CD4-positive, alpha-beta T cell (primary cell): ENCODE results near the gene CHKA. TPM values are rescaled to one million over a fixed set of nuclear protein-coding genes. Genes with fewer than 3 reads are reported as not detected.

Source experiments
- ATAC-seq: fragments of 200-7000 bp; cut with Tn5 transposase; one replicate; pipeline ENCODE4 v1.10.0; 2022; ENCODE audit warnings: mild to moderate bottlenecking; ENCODE audit not compliant: poor library complexity
- CTCF ChIA-PET: fragments of 350-600 bp; sonication (Branson Sonifier 250); formaldehyde crosslinking; loops from one replicate; lab custom pipeline; 2021; ENCODE audit warnings: antibody characterized with exemption, inconsistent platforms; lab: Charles Lee
- POLR2A ChIA-PET: fragments of 350-600 bp; sonication (Branson Sonifier 250); formaldehyde crosslinking; loops from one replicate; lab custom pipeline; 2021; ENCODE audit warnings: antibody characterized with exemption, inconsistent platforms; lab: Charles Lee
- DNase-seq, 14 experiments: peaks; one replicate each; pipeline ENCODE4 v3.0.0-alpha.2; 2013 to 2020; ENCODE audit warnings: mixed read lengths in 2 of 14
- H3K27ac ChIP-seq, 2 donors: one replicate each; pipeline versions ENCODE4 v1.5.1 to v1.7.0; 2013; ENCODE audit warnings: low read length in 2 of 2, low read depth in 1 of 2, mild to moderate bottlenecking in 1 of 2
- H3K27me3 ChIP-seq, 2 experiments: 1 replicate in 1 of 2; 2 replicates in 1 of 2; pipeline versions ENCODE4 v1.6.1 to v1.7.0; 2013; ENCODE audit warnings: low read length in 2 of 2, control low read depth in 1 of 2, mild to moderate bottlenecking in 1 of 2, moderate library complexity in 1 of 2; ENCODE audit not compliant: insufficient read depth in 2 of 2, control insufficient read depth in 1 of 2
- H3K36me3 ChIP-seq: one replicate; pipeline ENCODE4 v1.6.1; 2013; ENCODE audit warnings: low read length, control low read depth; ENCODE audit not compliant: insufficient read depth
- H3K4me1 ChIP-seq: one replicate; pipeline ENCODE4 v1.6.1; 2013; ENCODE audit warnings: low read length, control low read depth; ENCODE audit not compliant: insufficient read depth
- H3K4me3 ChIP-seq: one replicate; pipeline ENCODE4 v1.5.1; 2013; ENCODE audit warnings: mild to moderate bottlenecking, low read length, moderate library complexity
- H3K9me3 ChIP-seq, 2 experiments: 1 replicate in 1 of 2; 2 replicates in 1 of 2; pipeline versions ENCODE4 v1.6.1 to v1.7.0; 2013; ENCODE audit warnings: low read length in 2 of 2, mild to moderate bottlenecking in 2 of 2, control low read depth in 1 of 2, moderate library complexity in 1 of 2; ENCODE audit not compliant: control insufficient read depth in 1 of 2, insufficient read depth in 1 of 2
- H3K27ac Mint-ChIP-seq: one replicate; pipeline ENCODE4 v1.8.0; 2020; ENCODE audit warnings: mixed read lengths
- H3K27me3 Mint-ChIP-seq: one replicate; pipeline ENCODE4 v1.8.0; 2021; ENCODE audit warnings: mixed read lengths
- H3K36me3 Mint-ChIP-seq: one replicate; pipeline ENCODE4 v1.8.0; 2021; ENCODE audit warnings: low read depth, mixed read lengths
- H3K4me1 Mint-ChIP-seq: one replicate; pipeline ENCODE4 v1.8.0; 2021; ENCODE audit warnings: low read depth, mixed read lengths
- H3K4me3 Mint-ChIP-seq: one replicate; pipeline ENCODE4 v1.8.0; 2020; ENCODE audit warnings: mild to moderate bottlenecking, mixed read lengths
- H3K9me3 Mint-ChIP-seq: one replicate; pipeline ENCODE4 v1.8.0; 2020; ENCODE audit warnings: mixed read lengths
- intact Hi-C, 2 experiments: fragments of 100-400 bp; cut with DNase I in 1 of 2; cut with micrococcal nuclease in 1 of 2; formaldehyde crosslinking; loops; one replicate each; pipeline versions ENCODE4 v1.15.1 to v1.9.0; 2023 to 2025; cut with DNase I, micrococcal nuclease
- polyA plus RNA-seq, 2 donors: library from polyadenylated mRNA; unstranded; fragments of 120-200 nt; gene quantifications; one replicate each; pipeline ENCODE4 v1.2.1, GENCODE V29; 2013
- total RNA-seq, 174 experiments: library from RNA in 2 of 174; stranded (reverse) in 2 of 174; gene quantifications; one replicate each; pipeline ENCODE4 v1.2.3 and lab custom pipeline; 2021 to 2026
- TF ChIP-seq, protein P1 (sequence below): fragments of 200-600 bp; IDR thresholded peaks from one replicate; pipeline ENCODE4 v1.8.0; 2022; ENCODE audit warnings: antibody characterized with exemption, mild to moderate bottlenecking

Gene CHKA
- total RNA-seq = 10 to 100 TPM; 30.1 to 31.4 TPM
- 4.8 TPM for polyA plus RNA-seq (2013, experiment 1 of 2)
- 4.4 TPM for polyA plus RNA-seq (2013, experiment 2 of 2)
- total RNA-seq (lab: John Stamatoyannopoulos, UW) = 3.1 to 69.2 (median 11.0) reads per million in 172 experiments

DNA sequence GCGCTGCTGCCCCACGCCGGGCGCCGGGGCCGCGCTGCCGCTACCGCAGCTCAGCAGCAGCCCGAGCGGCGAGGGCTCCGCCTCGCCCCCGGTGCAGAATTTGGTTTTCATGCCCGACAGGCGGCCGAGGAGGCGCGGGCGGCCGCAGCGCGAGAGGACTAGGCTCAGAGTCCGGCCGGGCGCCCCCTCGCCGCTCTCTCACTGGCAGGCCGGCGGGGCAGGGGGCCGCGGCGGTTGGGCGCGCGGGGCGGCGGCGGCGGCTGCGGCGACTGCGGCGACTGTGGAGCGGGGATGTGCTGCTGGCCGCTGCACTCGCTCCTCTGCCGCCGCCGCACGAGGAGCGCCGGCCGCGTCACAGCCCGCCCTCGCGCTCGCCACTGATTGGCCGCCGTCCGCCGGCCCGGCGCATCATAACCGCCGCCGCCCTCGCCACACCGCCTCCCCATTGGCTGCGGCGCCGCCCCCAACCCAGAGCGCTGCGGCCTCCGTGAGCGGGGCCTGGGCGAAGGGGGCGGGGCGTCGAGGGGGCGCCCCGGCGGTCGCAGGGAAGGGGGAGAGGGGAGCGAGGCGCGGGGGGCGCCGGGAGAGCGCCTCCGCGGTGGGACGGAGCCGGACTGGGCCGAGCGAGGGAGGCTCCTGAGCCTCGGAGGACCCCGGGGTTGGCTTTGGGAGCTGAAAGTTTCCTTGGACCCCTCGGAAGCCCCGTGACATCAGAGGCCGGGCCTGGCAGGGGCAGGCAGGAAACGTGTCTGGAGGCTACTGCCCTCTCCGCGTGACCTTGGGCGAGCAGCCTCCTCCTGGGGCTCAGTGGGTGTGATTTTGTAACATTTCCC lies at the start of gene CHKA:
Gene CHKA (minus strand): TSS at position 322 of the 833 bp plus-strand sequence. CDS start 211 bp downstream, at position 111.
- peaks cover 15% of the 10 kb centered on the region for H3K4me1 ChIP-seq
- ATAC-seq (peak; percentile 71), DNase-seq (peak; percentile 61 to 93 (median 80))
- peak within 1 kb of the TSS; percentile 66 for H3K4me3 ChIP-seq
- ChIA-PET CTCF (interaction anchor here (1.2 kb wide), 1 partner anchor 88 kb away, joined by 4 read pairs; no protein-coding TSS in a partner anchor), POLR2A (no interaction called here)
- H3K27ac ChIP-seq = peak within 1 kb of the TSS in 1 of 2 donors; percentile 23
- H3K9me3 ChIP-seq = no peaks in the 10 kb centered on the region
- H3K4me3 Mint-ChIP-seq = peak within 1 kb of the TSS; percentile 88
- peaks cover 5% of the 10 kb centered on the region for H3K36me3 Mint-ChIP-seq
- peaks cover 9% of the 10 kb centered on the region for H3K4me1 Mint-ChIP-seq
- H3K36me3 ChIP-seq = no peaks in the 10 kb centered on the region
- no peaks in the 10 kb centered on the region for H3K27me3 ChIP-seq
- TF ChIP-seq, protein P1, sequence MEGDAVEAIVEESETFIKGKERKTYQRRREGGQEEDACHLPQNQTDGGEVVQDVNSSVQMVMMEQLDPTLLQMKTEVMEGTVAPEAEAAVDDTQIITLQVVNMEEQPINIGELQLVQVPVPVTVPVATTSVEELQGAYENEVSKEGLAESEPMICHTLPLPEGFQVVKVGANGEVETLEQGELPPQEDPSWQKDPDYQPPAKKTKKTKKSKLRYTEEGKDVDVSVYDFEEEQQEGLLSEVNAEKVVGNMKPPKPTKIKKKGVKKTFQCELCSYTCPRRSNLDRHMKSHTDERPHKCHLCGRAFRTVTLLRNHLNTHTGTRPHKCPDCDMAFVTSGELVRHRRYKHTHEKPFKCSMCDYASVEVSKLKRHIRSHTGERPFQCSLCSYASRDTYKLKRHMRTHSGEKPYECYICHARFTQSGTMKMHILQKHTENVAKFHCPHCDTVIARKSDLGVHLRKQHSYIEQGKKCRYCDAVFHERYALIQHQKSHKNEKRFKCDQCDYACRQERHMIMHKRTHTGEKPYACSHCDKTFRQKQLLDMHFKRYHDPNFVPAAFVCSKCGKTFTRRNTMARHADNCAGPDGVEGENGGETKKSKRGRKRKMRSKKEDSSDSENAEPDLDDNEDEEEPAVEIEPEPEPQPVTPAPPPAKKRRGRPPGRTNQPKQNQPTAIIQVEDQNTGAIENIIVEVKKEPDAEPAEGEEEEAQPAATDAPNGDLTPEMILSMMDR = no peak
- peak within 1 kb of the TSS; percentile 85 for H3K27ac Mint-ChIP-seq
- H3K27me3 Mint-ChIP-seq = peaks cover under 1% of the 10 kb centered on the region
- no peaks in the 10 kb centered on the region for H3K9me3 Mint-ChIP-seq
- intact Hi-C loops = loop anchor here (2.0 to 10.0 kb wide), 5 partner anchors 84 to 631 kb away; partner anchors contain the start of genes C11orf24 (in 1 of the 2), KMT5B (in 1 of the 2), NDUFS8 (in 1 of the 2) and TESMIN (in 1 of the 2)

DNA sequence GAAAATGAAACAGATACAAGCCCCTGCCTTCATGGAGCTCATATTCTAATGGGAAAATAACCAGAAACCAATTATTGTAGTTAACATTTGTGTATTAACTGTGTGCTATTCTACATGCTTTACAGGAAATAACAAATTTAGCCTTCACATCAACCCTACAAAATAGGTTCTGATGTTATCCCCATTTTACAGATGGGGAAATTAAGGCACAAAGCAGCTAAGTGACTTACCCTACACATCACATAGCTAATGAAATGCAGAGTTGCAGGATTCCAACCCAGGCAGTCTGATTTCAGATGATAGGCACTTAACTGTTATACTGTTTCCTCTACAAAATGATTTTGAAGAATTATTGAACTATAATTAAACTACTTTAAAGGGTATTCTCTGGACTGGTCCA lies 48.3 kb upstream of the CHKA start:
- Histone ChIP-seq H3K9me3 (no peaks in the 10 kb centered on the region), H3K36me3 (peaks cover 77% of the 10 kb centered on the region), H3K4me1 (no peaks in the 10 kb centered on the region), H3K27me3 (no peaks in the 10 kb centered on the region), H3K27ac (no peak overlapping the region), H3K4me3 (no peak overlapping the region)
- no peak overlapping the region for H3K4me3 Mint-ChIP-seq
- ATAC-seq = no peak
- no peak overlapping the region for H3K27ac Mint-ChIP-seq
- TF ChIP-seq, protein P1 = no peak
- intact Hi-C loops = no loop called here
- no peaks in the 10 kb centered on the region for H3K27me3 Mint-ChIP-seq
- H3K36me3 Mint-ChIP-seq = peaks cover 90% of the 10 kb centered on the region
- H3K9me3 Mint-ChIP-seq = no peaks in the 10 kb centered on the region
- CTCF ChIA-PET = no interaction called here
- H3K4me1 Mint-ChIP-seq = no peaks in the 10 kb centered on the region
- POLR2A ChIA-PET = no interaction called here
- no peak for DNase-seq

DNA sequence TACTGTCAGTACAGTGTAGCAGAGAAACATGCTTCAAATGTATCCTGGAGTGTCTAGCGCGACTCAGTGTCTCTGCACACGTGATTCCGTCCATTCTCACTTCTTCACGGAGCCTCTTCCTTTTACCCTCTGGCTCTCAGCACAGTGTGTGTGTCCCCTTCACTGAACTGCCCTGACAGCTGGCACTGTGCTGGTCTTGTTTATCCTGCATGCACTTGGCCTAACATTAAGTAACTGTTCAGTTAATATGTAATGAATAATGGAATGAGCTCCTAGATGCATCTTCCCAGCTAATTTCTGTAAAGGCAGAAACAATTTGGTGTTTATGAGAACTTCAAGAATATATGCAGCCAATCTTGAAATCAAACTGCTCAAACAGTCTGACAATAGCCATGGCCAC lies 47.5 kb upstream of the CHKA start:
- POLR2A ChIA-PET = no interaction called here
- intact Hi-C loops = no loop called here

More for the DNA sequence above, 47.5 kb upstream of the CHKA start:
- Histone ChIP-seq H3K4me3 (no peak overlapping the region), H3K27ac (no peak overlapping the region), H3K4me1 (no peaks in the 10 kb centered on the region), H3K36me3 (peaks cover 76% of the 10 kb centered on the region), H3K27me3 (no peaks in the 10 kb centered on the region), H3K9me3 (no peaks in the 10 kb centered on the region)
- ATAC-seq = no peak
- no peak overlapping the region for H3K4me3 Mint-ChIP-seq
- H3K27me3 Mint-ChIP-seq = no peaks in the 10 kb centered on the region
- CTCF ChIA-PET = no interaction called here
- DNase-seq = no peak
- no peaks in the 10 kb centered on the region for H3K9me3 Mint-ChIP-seq
- H3K36me3 Mint-ChIP-seq = peaks cover 90% of the 10 kb centered on the region
- H3K4me1 Mint-ChIP-seq = no peaks in the 10 kb centered on the region
- TF ChIP-seq, protein P1 = no peak
- no peak overlapping the region for H3K27ac Mint-ChIP-seq
